ENCODE results near the gene DCUN1D4.

DCUN1D4 gene

GRCh38 chr4:51855751-51856150 lies 12.8 kb downstream of the DCUN1D4 start:
- no peak for TF ChIP-seq CTCF (IDR thresholded peaks at IDR 0.05)
- no peaks in the 10 kb centered on the region for H3K4me1 ChIP-seq (ENCODE audit: control insufficient read depth in 1 of 2, insufficient read depth in 1 of 2, low read depth in 1 of 2, low read length in 1 of 2)
- H3K27ac ChIP-seq, result no peak overlapping the region
- no peak overlapping the region for H3K4me3 ChIP-seq (ENCODE audit: low read depth in 1 of 2, low read length in 1 of 2)
- no peaks in the 10 kb centered on the region for H3K36me3 ChIP-seq
- no peaks in the 10 kb centered on the region for H3K27me3 ChIP-seq
- no peaks in the 10 kb centered on the region for H3K9me3 ChIP-seq

GRCh38 chr4:51858605-51859202 lies 15.8 kb downstream of the DCUN1D4 start:
- no peaks in the 10 kb centered on the region for H3K4me1 ChIP-seq (ENCODE audit: control insufficient read depth in 1 of 2, insufficient read depth in 1 of 2, low read depth in 1 of 2, low read length in 1 of 2)
- no peaks in the 10 kb centered on the region for H3K9me3 ChIP-seq
- no peak overlapping the region for H3K4me3 ChIP-seq (ENCODE audit: low read depth in 1 of 2, low read length in 1 of 2)
- H3K27me3 ChIP-seq, result no peaks in the 10 kb centered on the region
- no peak overlapping the region for H3K27ac ChIP-seq
- H3K36me3 ChIP-seq, result no peaks in the 10 kb centered on the region
- no peak for TF ChIP-seq CTCF (IDR thresholded peaks at IDR 0.05)

- Histone ChIP-seq H3K4me3 (ENCODE audit: low read depth in 1 of 2, low read length in 1 of 2) (no peak overlapping the region), H3K4me1 (ENCODE audit: control insufficient read depth in 1 of 2, insufficient read depth in 1 of 2, low read depth in 1 of 2, low read length in 1 of 2) (no peaks in the 10 kb centered on the region), H3K27me3 (no peaks in the 10 kb centered on the region), H3K36me3 (no peaks in the 10 kb centered on the region), H3K27ac (no peak overlapping the region), H3K9me3 (no peaks in the 10 kb centered on the region)
- TF ChIP-seq CTCF (IDR thresholded peaks at IDR 0.05), result no peak
Observed at GRCh38 chr4:51859476-51860031, 16.6 kb downstream of the DCUN1D4 start.

GRCh38 chr4:51862199-51862598 lies 19.2 kb downstream of the DCUN1D4 start:
- Histone ChIP-seq H3K36me3 (peaks cover 18% of the 10 kb centered on the region), H3K9me3 (no peaks in the 10 kb centered on the region), H3K27me3 (no peaks in the 10 kb centered on the region), H3K27ac (no peak overlapping the region), H3K4me1 (ENCODE audit: control insufficient read depth in 1 of 2, insufficient read depth in 1 of 2, low read depth in 1 of 2, low read length in 1 of 2) (no peaks in the 10 kb centered on the region), H3K4me3 (ENCODE audit: low read depth in 1 of 2, low read length in 1 of 2) (no peak overlapping the region)
- TF ChIP-seq CTCF (IDR thresholded peaks at IDR 0.05), result no peak

GRCh38 chr4:51862781-51863180 lies 19.8 kb downstream of the DCUN1D4 start:
- Histone ChIP-seq H3K4me3 (ENCODE audit: low read depth in 1 of 2, low read length in 1 of 2) (no peak overlapping the region), H3K27ac (no peak overlapping the region), H3K4me1 (ENCODE audit: control insufficient read depth in 1 of 2, insufficient read depth in 1 of 2, low read depth in 1 of 2, low read length in 1 of 2) (no peaks in the 10 kb centered on the region), H3K9me3 (no peaks in the 10 kb centered on the region), H3K27me3 (no peaks in the 10 kb centered on the region), H3K36me3 (peaks cover 23% of the 10 kb centered on the region)
- no peak for TF ChIP-seq CTCF (IDR thresholded peaks at IDR 0.05)

Measured in neutrophil (primary cell).